Measurements from ENCODE around the gene CYP4F22. TPM values are rescaled to one million over a fixed set of nuclear protein-coding genes. Genes with fewer than 3 reads are reported as not detected.

The CYP4F22 gene
- total and polyA plus RNA-seq, 4 donors: 0.07 to 0.18 TPM; not detected in 2

- Histone ChIP-seq H3K9ac (ENCODE audit: insufficient read depth in 1 of 2, low read length in 2 of 2) (no peak overlapping the region), H3K4me1 (ENCODE audit: control insufficient read depth in 5 of 5, insufficient read depth in 5 of 5, low read length in 5 of 5) (no peaks in the 10 kb centered on the region), H3K9me3 (ENCODE audit: control insufficient read depth in 4 of 4, insufficient read depth in 3 of 4, low read length in 3 of 4) (peaks cover 0 to 4% (median 0%) of the 10 kb centered on the region in 4 donors), H3K4me3 (no peak overlapping the region), H3K27ac (ENCODE audit: low read depth in 1 of 2, low read length in 1 of 2) (no peak overlapping the region), H3K27me3 (ENCODE audit: control insufficient read depth in 3 of 3, insufficient read depth in 3 of 3, low read length in 2 of 3) (no peaks in the 10 kb centered on the region), H3K36me3 (ENCODE audit: control insufficient read depth in 4 of 4, insufficient read depth in 4 of 4, low read length in 4 of 4) (no peaks in the 10 kb centered on the region)
- DNase-seq: no peak
- TF ChIP-seq, protein P1, sequence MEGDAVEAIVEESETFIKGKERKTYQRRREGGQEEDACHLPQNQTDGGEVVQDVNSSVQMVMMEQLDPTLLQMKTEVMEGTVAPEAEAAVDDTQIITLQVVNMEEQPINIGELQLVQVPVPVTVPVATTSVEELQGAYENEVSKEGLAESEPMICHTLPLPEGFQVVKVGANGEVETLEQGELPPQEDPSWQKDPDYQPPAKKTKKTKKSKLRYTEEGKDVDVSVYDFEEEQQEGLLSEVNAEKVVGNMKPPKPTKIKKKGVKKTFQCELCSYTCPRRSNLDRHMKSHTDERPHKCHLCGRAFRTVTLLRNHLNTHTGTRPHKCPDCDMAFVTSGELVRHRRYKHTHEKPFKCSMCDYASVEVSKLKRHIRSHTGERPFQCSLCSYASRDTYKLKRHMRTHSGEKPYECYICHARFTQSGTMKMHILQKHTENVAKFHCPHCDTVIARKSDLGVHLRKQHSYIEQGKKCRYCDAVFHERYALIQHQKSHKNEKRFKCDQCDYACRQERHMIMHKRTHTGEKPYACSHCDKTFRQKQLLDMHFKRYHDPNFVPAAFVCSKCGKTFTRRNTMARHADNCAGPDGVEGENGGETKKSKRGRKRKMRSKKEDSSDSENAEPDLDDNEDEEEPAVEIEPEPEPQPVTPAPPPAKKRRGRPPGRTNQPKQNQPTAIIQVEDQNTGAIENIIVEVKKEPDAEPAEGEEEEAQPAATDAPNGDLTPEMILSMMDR (IDR thresholded peaks at IDR 0.05; ENCODE audit: control extremely low read depth, extremely low read depth): no peak
- WGBS, 2 donors: 93 to 97% methylated on average over 1 of the region's 1 CpG
- no peak for ATAC-seq (ENCODE audit: insufficient read depth, low FRiP score)
These were observed 36.6 kb downstream of the CYP4F22 start for GRCh38 chr19:15544970-15545369.

- Histone ChIP-seq H3K36me3 (ENCODE audit: control insufficient read depth in 4 of 4, insufficient read depth in 4 of 4, low read length in 4 of 4) (no peaks in the 10 kb centered on the region), H3K9me3 (ENCODE audit: control insufficient read depth in 4 of 4, insufficient read depth in 3 of 4, low read length in 3 of 4) (peaks cover 0 to 4% (median 0%) of the 10 kb centered on the region in 4 donors), H3K9ac (ENCODE audit: insufficient read depth in 1 of 2, low read length in 2 of 2) (no peak overlapping the region), H3K4me3 (no peak overlapping the region), H3K27ac (ENCODE audit: low read depth in 1 of 2, low read length in 1 of 2) (no peak overlapping the region), H3K4me1 (ENCODE audit: control insufficient read depth in 5 of 5, insufficient read depth in 5 of 5, low read length in 5 of 5) (peaks cover 0 to 5% (median 0%) of the 10 kb centered on the region in 5 donors), H3K27me3 (ENCODE audit: control insufficient read depth in 3 of 3, insufficient read depth in 3 of 3, low read length in 2 of 3) (peaks cover 0 to 20% (median 12%) of the 10 kb centered on the region in 3 donors)
- ATAC-seq (ENCODE audit: insufficient read depth, low FRiP score) (no peak), DNase-seq (no peak)
- TF ChIP-seq, protein P1 (IDR thresholded peaks at IDR 0.05; ENCODE audit: control extremely low read depth, extremely low read depth): no peak
- WGBS, 2 donors: 80 to 91% methylated on average over 2 of the region's 2 CpGs
These were observed 40.3 kb downstream of the CYP4F22 start for GRCh38 chr19:15548648-15549047.

GRCh38 chr19:15549581-15549980, 41.3 kb downstream of the CYP4F22 start:
- TF ChIP-seq, protein P1 (IDR thresholded peaks at IDR 0.05; ENCODE audit: control extremely low read depth, extremely low read depth): no peak
- ATAC-seq (ENCODE audit: insufficient read depth, low FRiP score): no peak
- peaks cover 0 to 5% (median 0%) of the 10 kb centered on the region in 5 donors for H3K4me1 ChIP-seq (ENCODE audit: control insufficient read depth in 5 of 5, insufficient read depth in 5 of 5, low read length in 5 of 5)
- 95 to 99% methylated on average over 5 of the region's 5 CpGs for WGBS, 2 donors
- H3K9ac ChIP-seq (ENCODE audit: insufficient read depth in 1 of 2, low read length in 2 of 2): no peak overlapping the region
- no peaks in the 10 kb centered on the region for H3K36me3 ChIP-seq (ENCODE audit: control insufficient read depth in 4 of 4, insufficient read depth in 4 of 4, low read length in 4 of 4)
- peaks cover 0 to 26% (median 14%) of the 10 kb centered on the region in 3 donors for H3K27me3 ChIP-seq (ENCODE audit: control insufficient read depth in 3 of 3, insufficient read depth in 3 of 3, low read length in 2 of 3)
- H3K9me3 ChIP-seq (ENCODE audit: control insufficient read depth in 4 of 4, insufficient read depth in 3 of 4, low read length in 3 of 4): peaks cover 0 to 2% (median 0%) of the 10 kb centered on the region in 4 donors
- no peak overlapping the region for H3K4me3 ChIP-seq
- no peak for DNase-seq
- no peak overlapping the region for H3K27ac ChIP-seq (ENCODE audit: low read depth in 1 of 2, low read length in 1 of 2)

- DNase-seq (no peak), ATAC-seq (ENCODE audit: insufficient read depth, low FRiP score) (no peak)
- TF ChIP-seq, protein P1 (IDR thresholded peaks at IDR 0.05; ENCODE audit: control extremely low read depth, extremely low read depth): no peak
- no peak overlapping the region for H3K4me3 ChIP-seq
- no peak overlapping the region for H3K27ac ChIP-seq (ENCODE audit: low read depth in 1 of 2, low read length in 1 of 2)
- H3K36me3 ChIP-seq (ENCODE audit: control insufficient read depth in 4 of 4, insufficient read depth in 4 of 4, low read length in 4 of 4): no peaks in the 10 kb centered on the region
- peaks cover 0 to 5% (median 0%) of the 10 kb centered on the region in 5 donors for H3K4me1 ChIP-seq (ENCODE audit: control insufficient read depth in 5 of 5, insufficient read depth in 5 of 5, low read length in 5 of 5)
- 77 to 85% methylated on average over 3 of the region's 3 CpGs for WGBS, 2 donors
- no peak overlapping the region for H3K9ac ChIP-seq (ENCODE audit: insufficient read depth in 1 of 2, low read length in 2 of 2)
- peaks cover 0 to 2% (median 0%) of the 10 kb centered on the region in 4 donors for H3K9me3 ChIP-seq (ENCODE audit: control insufficient read depth in 4 of 4, insufficient read depth in 3 of 4, low read length in 3 of 4)
- peaks cover 0 to 26% (median 14%) of the 10 kb centered on the region in 3 donors for H3K27me3 ChIP-seq (ENCODE audit: control insufficient read depth in 3 of 3, insufficient read depth in 3 of 3, low read length in 2 of 3)
These were observed 41.9 kb downstream of the CYP4F22 start for GRCh38 chr19:15550273-15550672.
